HG02798 (cell line): ENCODE data around the gene VRK1.
"Not testable (repeated sequence)": the region's sequence is repeated elsewhere in the genome, so short reads cannot be mapped to it uniquely, and the experiment has no call there.

ENCODE experiments used
- ATAC-seq: cut with Tn5 transposase; IDR thresholded peaks from one replicate; pipeline ENCODE4 v1.9.1; 2021; ENCODE audit warnings: mild to moderate bottlenecking; ENCODE audit not compliant: unreplicated experiment, poor library complexity

VRK1 gene

DNA sequence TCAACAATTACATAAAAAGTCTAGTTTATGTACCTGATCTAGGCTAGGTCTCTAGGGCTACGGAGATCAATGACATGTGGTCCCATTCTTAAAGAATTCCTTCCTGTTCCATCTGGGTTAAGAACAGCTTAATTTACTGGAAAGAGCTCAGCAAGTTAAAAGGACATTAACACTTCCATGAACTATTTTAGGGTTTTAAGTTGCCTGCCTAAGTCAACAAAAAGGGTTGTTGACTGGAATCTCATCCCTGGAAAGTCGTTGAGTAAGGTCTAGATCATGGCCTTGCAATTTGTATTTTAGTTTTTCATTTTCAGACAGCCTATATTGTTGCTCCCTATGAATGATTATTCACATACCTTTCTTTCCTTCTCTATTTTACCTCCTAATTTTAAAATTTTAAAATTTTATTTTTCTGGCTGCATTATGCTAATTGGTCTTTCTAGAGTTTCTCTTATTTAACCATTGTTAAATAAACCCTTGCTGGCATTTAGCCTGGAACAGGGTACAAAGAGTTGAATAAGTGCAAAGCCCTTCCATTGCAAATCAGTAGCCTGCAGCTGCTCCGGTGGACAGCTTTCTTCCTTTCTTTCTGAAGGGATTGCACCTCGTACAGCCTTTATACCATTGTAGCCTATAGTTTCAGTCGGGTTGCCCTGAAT lies 66.3 kb downstream of the VRK1 start:
- no peak for ATAC-seq

DNA sequence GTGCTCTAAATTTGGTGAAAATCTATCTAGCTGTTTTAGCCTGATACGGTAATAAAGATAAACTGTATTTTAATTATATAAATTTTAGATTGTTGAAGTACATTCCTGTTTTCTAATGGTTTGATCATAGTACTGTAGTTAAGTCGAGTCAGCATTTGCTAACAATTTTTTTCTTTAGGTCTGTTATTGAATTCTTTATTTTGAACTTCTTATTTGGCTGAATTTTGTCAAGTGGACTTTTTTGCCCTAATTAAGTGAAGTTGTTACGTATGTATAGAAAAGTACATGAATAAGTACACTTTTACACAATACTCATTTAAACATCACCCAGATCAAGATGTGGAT lies 66.8 kb downstream of the VRK1 start:
- no peak for ATAC-seq

DNA sequence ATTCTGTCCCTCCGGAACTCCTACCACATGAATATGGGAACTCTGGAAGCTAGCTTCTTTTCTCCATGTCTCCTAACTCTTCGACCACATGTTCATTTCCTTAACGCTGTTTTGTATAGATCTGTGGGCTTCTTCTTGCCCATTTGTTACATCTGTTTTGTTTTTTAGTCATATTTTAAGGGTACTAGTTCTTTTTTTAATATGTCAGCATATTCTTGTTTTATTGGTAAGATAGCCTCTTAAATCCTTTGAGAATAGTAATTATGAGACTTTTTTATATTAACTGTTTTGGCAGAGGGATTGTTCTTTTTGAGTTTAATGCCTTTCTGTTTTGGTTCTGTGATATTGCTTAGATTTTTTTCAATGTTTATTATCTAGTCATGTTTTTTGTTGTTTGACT lies 70.5 kb downstream of the VRK1 start:
- no peak for ATAC-seq

DNA sequence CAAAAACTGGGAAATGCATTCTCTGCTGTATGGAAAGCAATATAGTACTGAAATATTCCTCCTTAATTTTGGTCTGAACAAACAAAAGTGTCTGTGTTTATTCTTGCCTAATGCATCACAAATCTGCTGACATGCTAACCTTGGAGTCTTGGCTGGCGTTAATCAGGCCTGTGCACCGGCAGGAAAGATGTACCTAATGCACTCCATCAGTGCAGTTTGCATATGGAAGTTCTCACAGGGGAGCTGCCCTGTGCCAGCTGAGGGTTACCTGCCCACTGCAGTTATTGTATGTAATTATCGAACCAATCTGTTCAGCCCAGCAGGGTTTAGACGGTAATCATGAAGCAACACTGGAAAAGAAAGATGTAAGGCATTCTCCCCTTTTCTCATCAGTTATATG lies 76.9 kb downstream of the VRK1 start:
- ATAC-seq: no peak

DNA sequence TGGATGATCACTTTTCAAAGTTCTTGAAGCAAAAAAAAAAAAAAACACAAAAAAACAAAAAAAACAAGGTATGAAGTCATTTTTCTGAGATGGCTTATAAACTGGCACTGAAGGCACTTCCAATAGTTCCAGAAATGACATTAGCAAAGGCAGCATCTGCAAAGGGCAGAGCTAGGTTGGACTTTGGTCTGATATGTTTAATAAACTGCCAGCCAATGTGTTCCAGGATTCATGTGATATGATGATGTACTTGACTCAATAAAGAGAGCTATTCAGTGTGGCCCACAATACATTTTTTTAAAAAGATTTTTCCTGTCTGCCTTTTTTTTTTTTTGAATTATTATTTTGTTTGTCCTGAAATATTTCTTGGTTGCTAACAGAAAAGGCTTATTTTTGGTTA lies 79.6 kb downstream of the VRK1 start:
- no peak for ATAC-seq

DNA sequence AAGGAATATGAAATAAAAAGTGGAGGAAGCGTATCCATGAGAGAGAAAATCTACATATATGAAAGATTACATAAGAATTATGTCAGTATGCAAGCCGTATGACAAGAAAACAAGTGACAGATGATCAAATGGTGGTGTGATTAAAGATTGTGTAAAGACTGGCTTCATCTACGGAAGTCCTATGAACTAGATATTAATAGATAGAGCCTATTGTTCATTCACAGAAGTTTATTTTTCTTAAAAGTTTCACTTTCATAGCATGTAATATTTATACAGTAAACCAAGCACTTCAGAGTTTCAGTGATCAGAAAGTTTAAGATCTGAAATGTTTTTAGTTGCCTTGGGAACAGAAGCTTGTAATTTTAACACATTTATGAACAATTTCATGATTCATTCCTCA lies 84.5 kb downstream of the VRK1 start:
- peak; percentile 77 for ATAC-seq

DNA sequence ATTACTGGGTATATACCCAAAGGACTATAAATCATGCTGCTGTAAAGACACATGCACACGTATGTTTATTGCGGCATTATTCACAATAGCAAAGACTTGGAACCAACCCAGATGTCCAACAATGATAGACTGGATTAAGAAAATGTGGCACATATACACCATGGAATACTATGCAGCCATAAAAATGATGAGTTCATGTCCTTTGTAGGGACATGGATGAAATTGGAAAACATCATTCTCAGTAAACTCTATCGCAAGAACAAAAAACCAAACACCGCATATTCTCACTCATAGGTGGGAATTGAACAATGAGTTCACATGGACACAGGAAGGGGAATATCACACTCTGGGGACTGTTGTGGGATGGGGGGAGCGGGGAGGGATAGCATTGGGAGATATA lies 86.8 kb downstream of the VRK1 start:
- not testable (repeated sequence) for ATAC-seq

DNA sequence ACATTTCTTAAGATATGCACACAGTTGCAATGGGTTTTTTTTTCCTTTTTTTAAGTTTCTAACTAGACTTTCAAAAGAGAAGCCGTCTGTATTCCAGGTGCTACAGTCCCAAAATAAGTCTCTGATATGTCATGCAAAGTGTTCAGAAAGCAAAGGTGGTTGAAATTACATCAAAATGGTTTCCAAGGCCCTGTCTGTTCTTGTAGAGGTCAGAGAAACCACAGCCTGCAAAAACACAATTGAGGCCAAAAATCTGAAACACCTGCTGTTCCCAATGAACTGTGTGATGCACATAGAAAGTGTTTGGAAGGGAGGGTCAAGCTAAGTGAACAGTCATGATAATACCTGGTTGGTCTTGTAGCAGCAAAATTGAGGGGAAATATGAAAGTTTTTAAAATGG lies 91.0 kb downstream of the VRK1 start:
- ATAC-seq: peak; percentile 89

DNA sequence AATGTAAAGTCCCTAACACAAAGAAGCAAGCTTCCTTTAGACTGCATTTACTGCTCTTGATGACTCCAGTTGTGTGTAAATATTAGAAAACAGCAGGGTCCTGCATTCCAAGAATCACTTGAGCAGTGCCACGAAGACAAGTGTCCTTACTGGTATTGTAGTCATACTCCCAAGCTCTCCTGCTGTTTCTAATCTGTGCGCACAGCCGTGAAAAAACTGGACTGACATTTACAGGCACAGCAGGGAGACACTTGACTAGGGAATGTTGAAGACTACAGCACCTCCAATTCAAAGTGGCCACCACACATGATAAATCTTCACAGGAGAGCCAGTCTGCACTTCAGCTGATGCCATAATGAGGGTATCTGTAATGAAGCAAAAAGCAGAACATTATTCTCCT lies 91.4 kb downstream of the VRK1 start:
- ATAC-seq: no peak

DNA sequence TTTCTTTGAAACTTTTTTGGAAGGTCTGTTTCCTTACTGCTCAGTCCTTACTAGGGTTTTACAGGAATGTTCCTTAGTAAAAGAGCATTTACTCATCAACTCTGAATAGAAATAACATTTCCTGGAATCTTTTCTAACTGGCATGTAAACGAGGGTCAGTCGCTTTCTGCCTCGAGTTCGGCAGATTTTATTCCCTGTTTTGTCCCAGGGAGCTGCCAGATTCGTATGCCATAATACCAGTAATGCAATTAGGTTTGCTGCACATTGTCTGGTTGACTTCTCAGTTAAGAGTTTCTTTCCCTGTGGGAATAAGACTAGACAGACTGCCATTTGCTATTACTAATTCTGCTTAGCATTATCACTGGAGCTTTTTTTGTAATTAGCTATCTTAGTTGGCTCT lies 91.9 kb downstream of the VRK1 start:
- no peak for ATAC-seq

DNA sequence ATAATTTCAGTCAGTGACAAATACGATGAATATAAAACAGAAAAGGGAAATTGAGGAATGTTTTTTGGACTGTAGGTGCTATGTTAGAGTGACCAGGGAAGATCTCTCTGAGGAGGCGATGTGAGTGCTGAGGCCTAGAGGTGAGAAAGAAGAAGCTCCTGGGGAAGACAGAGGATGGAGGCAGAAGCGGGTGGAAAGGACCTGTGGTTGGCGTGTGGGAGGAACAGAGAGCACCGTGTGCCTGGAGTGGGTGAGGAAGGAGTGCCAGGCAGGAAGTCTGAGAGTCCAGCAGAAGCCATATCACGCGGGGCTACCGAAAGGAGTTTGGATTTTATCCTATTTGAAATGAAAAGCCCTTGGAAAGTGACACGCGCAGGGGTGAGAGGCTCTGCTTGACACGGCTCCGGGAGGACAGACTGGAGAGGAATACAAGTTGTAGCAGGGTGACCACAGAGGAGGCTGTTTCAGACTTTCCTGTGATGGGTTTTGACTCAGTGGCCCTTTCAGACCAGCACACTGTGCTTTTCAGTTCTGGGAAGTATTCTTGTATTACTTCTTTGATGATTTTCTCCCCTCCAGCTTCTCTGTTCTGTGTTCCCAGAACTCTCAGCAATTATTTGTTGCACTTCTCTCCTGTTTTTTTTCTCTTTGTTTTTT lies 96.9 kb downstream of the VRK1 start:
- ATAC-seq: no peak

DNA sequence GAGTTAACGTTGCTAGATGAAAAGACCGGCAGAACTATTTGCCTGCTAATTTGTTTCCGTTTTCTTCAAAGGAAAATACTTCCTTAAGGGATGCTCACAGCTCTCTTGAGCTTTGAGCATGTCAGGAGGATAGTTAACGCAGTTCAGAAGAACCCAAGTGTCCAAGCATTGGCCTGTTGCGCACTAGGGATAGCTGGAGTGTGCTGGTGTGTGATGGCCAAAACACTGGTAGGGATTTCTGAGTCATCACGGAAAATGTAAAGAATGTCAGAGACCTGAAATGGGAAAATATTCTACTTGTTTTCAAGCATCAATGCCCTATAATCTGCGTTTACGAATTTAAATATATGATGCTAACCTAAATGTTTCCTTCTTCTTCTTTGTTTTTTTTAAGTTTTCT lies 97.8 kb downstream of the VRK1 start:
- no peak for ATAC-seq

DNA sequence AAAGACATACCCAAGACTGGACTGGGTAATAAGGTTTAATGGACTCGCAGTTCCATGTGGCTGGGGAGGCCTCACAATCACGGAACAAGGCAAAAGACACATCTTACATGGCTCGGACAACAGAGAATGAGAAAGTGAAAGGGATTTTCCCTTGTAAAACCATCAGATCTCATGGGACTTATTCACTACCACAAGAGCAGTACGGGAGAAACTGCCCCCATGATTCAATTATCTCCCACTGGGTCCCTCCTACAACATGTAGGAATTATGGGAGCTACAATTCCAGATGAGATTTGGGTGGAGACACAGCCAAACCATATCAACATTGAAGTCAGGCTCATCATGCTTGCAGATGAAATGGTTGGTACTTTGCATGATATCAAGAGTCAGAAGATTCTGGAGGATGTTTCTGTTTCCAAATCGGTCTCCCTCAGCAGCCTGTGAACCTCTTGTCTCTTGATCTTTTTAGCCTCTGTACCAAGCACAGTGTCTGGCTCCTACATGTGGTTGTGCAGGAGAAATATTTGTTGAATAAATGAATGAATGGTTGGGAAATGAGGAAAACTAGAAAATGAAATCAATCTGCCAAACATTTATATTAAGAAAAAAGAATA lies 98.6 kb downstream of the VRK1 start:
- peak; percentile 78 for ATAC-seq

DNA sequence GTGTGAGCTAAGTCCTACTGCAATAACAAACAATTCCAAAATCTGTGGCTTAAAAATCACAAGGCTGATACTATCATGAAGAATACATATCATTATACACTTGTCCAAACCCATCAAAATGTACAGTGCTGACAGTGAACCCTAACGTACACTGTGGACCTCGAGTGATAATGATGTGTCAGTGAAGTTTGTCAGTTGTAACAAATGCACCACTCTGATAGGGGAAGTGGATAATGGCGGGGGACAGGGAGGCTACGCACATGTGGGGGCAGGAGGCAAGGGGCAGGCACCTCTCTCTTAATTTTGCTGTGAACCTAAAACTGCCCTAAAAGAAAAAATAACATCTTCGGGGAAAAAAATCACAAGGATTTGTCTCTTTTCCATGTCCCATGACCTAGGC lies 100.0 kb downstream of the VRK1 start:
- ATAC-seq: no peak

DNA sequence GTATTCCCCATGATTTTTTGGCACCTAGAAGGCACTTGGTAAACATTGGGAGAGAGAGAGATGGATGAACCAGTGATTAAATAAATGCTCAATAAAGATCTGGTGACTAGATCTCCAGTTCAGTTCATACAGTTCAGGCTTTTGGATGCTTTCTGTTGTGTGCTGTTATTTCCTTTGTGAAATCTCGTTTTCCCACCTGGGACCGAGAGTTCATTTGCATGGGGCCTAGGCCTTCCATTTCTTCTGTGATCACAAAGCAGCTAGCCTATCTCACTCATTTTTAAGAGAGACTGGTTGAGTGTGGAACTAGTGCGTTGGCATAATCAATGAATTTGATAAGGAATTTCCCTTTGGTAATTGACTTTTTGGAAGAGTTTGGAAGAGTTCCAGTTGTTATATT lies 104.0 kb downstream of the VRK1 start:
- ATAC-seq: peak; percentile 88

DNA sequence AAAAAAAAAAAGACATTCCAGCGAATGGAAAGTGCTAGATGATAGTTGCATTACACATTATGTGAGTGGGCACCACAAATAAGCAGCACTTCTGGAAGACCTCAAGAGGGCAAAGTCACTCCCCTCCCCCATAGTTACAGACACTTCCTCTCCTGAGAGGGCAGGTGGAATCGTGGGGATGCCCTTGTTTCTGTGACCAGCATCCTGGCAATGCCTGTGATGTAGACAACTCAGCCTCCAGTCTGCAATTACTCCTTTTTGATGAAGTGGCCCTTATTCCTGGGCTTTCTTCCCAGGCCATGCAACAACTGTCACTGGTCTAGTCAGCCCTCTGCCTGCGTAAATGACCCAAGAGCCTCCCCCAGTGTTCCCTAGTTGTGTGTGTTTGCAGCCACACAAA lies 104.8 kb downstream of the VRK1 start:
- ATAC-seq: no peak

DNA sequence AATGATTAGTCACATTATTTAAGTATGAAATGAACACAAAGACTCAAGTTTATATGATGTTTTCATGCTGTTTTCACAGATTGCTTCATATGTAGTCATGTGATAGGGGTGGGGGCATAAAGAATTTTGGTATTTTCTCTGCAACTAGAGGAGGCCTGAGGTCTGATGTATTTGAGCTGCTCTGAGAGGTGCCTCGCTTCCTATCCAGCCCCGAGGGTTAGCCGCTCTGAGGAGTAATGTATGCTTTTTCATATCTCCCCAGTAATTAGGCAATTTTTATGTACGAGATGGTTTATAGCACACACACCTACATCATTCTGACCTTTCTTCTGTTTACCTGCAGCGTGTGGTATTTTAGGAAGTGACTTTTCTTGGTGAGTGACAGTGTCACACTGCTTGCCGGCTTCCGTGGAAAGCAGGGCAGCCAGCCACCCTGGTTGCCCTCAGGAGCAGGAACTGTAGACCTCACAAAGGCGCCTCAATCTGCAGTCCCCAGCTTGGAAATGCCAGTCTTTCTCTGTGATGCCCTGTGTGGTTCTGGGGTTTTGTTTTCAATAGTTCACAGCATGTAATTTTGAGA lies 106.4 kb downstream of the VRK1 start:
- ATAC-seq: no peak

DNA sequence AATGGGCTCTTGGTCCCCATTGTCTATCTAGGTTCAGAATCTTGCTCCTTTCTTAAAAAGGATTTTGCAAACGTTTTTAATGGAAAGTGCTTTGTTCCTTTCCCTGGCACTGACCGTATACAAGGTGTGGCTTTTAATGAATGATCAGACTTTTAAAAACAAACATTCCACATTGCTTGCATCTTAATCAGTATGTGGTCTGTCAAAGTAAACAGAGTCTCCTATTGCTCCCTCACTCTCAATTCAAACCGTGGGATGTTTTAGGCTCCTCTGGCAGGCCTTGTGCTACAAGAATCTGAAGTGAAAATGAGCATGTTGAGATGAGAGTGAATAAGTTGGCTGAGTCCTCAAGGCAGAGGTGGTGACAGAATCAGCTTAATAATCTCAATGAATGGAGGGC lies 107.0 kb downstream of the VRK1 start:
- ATAC-seq: no peak

DNA sequence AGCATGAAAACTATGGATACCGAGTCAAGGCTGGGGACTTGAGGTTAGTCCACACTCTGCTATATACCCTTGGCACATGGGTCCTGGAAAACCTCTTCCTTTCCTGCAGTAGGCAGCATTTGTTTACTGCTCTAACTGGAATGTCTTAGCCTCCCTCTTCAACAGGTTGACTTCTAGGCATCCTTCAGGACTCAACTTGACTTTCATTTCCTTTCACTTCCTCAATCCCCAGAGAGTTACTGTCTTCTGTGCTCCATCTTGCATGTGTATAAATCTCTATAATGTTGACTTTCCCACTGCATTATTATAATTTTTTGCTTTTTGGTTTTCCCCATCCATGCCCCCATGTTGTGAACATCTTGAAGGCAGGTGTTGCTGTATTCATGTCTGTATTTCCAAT lies 107.9 kb downstream of the VRK1 start:
- no peak for ATAC-seq

DNA sequence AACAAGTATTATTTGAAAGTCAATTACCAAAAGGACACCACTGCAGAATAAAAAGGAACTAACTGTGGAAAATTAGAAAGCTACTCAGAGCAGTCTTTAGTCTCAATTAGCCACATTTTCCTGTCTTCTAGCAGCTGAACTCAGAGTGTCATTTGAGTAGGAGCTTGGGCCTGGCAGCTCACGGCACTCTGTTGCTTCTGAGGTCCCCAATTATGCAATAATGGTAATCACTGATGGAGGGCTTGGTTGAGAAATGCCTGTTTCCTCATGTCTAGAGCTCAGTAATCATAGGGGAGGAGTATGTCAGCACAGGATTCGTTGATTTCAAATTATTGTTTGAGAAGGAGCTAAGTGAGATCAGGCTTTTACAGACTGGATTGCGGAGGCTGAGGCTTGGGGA lies 108.6 kb downstream of the VRK1 start:
- no peak for ATAC-seq

DNA sequence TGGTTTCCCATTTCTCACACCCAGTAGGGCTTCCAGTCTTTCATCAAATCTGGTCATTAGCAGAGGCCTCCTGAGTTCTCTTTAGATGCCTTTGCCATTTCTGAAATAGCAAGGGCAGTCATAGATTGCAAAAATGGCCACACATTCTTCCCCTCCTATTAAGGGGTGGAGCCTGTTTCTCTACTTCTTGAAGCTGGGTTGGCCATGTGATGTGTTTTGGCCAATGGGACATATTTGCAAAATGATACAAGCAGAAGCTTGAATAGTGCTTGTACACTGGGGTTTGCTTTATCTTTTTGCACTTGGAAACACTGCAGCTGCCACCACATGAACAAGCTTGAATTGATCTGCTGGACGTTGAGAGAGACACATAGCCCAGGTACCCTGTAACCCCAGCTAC lies 109.3 kb downstream of the VRK1 start:
- ATAC-seq: no peak

DNA sequence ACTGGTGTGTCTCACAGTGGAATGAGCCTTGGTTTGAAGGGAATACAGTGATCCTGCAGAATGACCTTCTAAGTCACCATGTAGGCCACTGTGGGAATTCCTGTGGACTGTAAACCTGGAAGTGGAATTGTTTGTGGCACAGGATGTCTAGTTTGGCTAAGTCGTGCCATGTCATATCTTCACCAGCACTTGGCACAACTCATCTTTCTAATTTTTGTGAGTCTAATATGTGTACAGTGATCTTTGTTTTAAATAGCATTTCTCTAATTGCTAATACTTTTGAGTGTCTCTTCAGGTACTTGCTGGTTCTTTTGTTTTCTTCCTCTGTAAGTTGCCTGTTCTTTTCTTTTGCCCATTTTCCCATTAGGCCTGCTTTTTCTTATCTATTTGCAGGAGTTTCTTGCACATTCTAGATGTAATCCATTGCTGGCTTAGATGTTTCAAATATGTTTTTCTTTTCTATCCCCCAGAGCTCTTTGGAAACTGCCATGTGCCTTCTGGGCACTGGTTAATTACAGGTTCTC lies 112.7 kb downstream of the VRK1 start:
- no peak for ATAC-seq
